Liver (tissue), 9 donors: ENCODE measurements around the gene E2F3. TPM values are rescaled to one million over a fixed set of nuclear protein-coding genes. Genes with fewer than 3 reads are reported as not detected.

ENCODE experiments used
- DNase-seq: peaks from one replicate; pipeline ENCODE4 v3.0.0-alpha.2; 2017; ENCODE audit warnings: low spot score
- H3K27ac ChIP-seq, 2 donors: one replicate each; pipeline ENCODE4 v1.7.0; 2013; ENCODE audit warnings: inconsistent platforms in 2 of 2, low read length in 2 of 2, control low read depth in 1 of 2, low read depth in 1 of 2, mild to moderate bottlenecking in 1 of 2
- H3K27me3 ChIP-seq, 4 donors: one replicate each; pipeline versions ENCODE4 v1.6.1 to v1.7.0; 2013; ENCODE audit warnings: low read length in 3 of 4, inconsistent platforms in 1 of 4, mild to moderate bottlenecking in 1 of 4, moderate library complexity in 1 of 4; ENCODE audit not compliant: control insufficient read depth in 4 of 4, insufficient read depth in 4 of 4
- H3K36me3 ChIP-seq, 4 donors: one replicate each; pipeline versions ENCODE4 v1.6.1 to v1.7.0; 2013; ENCODE audit warnings: low read length in 3 of 4, mild to moderate bottlenecking in 3 of 4, low read depth in 1 of 4, moderate library complexity in 1 of 4; ENCODE audit not compliant: control insufficient read depth in 4 of 4, insufficient read depth in 3 of 4
- H3K4me1 ChIP-seq, 4 donors: one replicate each; pipeline versions ENCODE4 v1.6.1 to v1.7.0; 2013; ENCODE audit warnings: low read length in 3 of 4, mild to moderate bottlenecking in 3 of 4, moderate library complexity in 1 of 4; ENCODE audit not compliant: control insufficient read depth in 4 of 4, insufficient read depth in 4 of 4
- H3K4me3 ChIP-seq, 3 donors: one replicate each; pipeline versions ENCODE4 v1.6.1 to v1.7.0; 2013; ENCODE audit warnings: low read length in 3 of 3, control low read depth in 1 of 3, low read depth in 1 of 3, mild to moderate bottlenecking in 1 of 3
- H3K9ac ChIP-seq, 2 donors: one replicate each; pipeline ENCODE4 v1.7.0; 2013; ENCODE audit warnings: low read length in 2 of 2, mild to moderate bottlenecking in 2 of 2, moderate library complexity in 2 of 2, control low read depth in 1 of 2, low read depth in 1 of 2
- H3K9me3 ChIP-seq, 4 donors: one replicate each; pipeline versions ENCODE4 v1.6.1 to v1.7.0; 2013; ENCODE audit warnings: low read length in 3 of 4; ENCODE audit not compliant: control insufficient read depth in 4 of 4
- ATF3 ChIP-seq: IDR thresholded peaks from 2 replicates; pipeline ENCODE4 v1.6.1; 2016; ENCODE audit warnings: antibody characterized with exemption
- EGR1 ChIP-seq, 2 donors: IDR thresholded peaks; 2 replicates each; pipeline ENCODE4 v1.6.1; 2016 to 2018; ENCODE audit warnings: antibody characterized with exemption in 2 of 2, low read depth in 2 of 2
- FOXA2 ChIP-seq: IDR thresholded peaks from 2 replicates; pipeline ENCODE4 v1.6.1; 2016; ENCODE audit warnings: antibody characterized with exemption
- GABPA ChIP-seq, 2 donors: IDR thresholded peaks in 1 of 2; conservative IDR thresholded peaks in 1 of 2; 2 replicates each; pipeline ENCODE4 v1.6.1; 2016; ENCODE audit warnings: antibody characterized with exemption in 2 of 2, mild to moderate bottlenecking in 1 of 2, moderate library complexity in 1 of 2
- HNF4A ChIP-seq, 2 donors: conservative IDR thresholded peaks; 2 replicates each; pipeline ENCODE4 v1.6.1; 2016; ENCODE audit warnings: antibody characterized with exemption in 2 of 2, mild to moderate bottlenecking in 2 of 2
- HNF4G ChIP-seq: IDR thresholded peaks from 2 replicates; pipeline ENCODE4 v1.6.1; 2016; ENCODE audit warnings: antibody characterized with exemption
- JUND ChIP-seq, 2 donors: IDR thresholded peaks; 2 replicates each; pipeline ENCODE4 v1.6.1; 2016; ENCODE audit warnings: antibody characterized with exemption in 2 of 2
- MAX ChIP-seq: IDR thresholded peaks from 2 replicates; pipeline ENCODE4 v1.6.1; 2016; ENCODE audit warnings: antibody characterized with exemption
- RAD21 ChIP-seq, 2 donors: IDR thresholded peaks; 2 replicates each; pipeline ENCODE4 v1.6.1; 2016; ENCODE audit warnings: antibody characterized with exemption in 2 of 2, mild to moderate bottlenecking in 2 of 2
- RXRA ChIP-seq, 2 donors: IDR thresholded peaks; 2 replicates each; pipeline ENCODE4 v1.6.1; 2017 to 2018; ENCODE audit warnings: antibody characterized with exemption in 2 of 2, mild to moderate bottlenecking in 1 of 2
- SP1 ChIP-seq: IDR thresholded peaks from 2 replicates; pipeline ENCODE4 v1.6.1; 2018; ENCODE audit warnings: antibody characterized with exemption, mild to moderate bottlenecking
- TAF1 ChIP-seq: conservative IDR thresholded peaks from 2 replicates; pipeline ENCODE4 v1.6.1; 2016; ENCODE audit warnings: antibody characterized with exemption, mild to moderate bottlenecking
- YY1 ChIP-seq: IDR thresholded peaks from 2 replicates; pipeline ENCODE4 v1.6.1; 2016; ENCODE audit warnings: antibody characterized with exemption, mild to moderate bottlenecking
- WGBS: extraction: QIAGEN DNeasy Blood & Tissue Kit; methylation state at CpG from one replicate; pipeline ENCODE4 v1.1.7; 2013; 5-methylcytosine and 5-hydroxymethylcytosine counted together
- polyA plus RNA-seq, 2 donors: library from polyadenylated mRNA; stranded (reverse) in 1 of 2; unstranded in 1 of 2; fragments of 200-250 nt in 1 of 2; fragments of >200 nt in 1 of 2; fragmentation: Nextera tagmentation in 1 of 2; extraction: Ambion mirVana in 1 of 2; gene quantifications; one replicate each; pipeline versions ENCODE4 v1.2.1 to v1.2.3, GENCODE V29; 2013 to 2015
- total RNA-seq, 2 donors: library from RNA; depleted of rRNA; stranded (reverse); fragments of >200 nt; gene quantifications; one replicate each; pipeline ENCODE4 v1.2.3, GENCODE V29; 2014
- TF ChIP-seq, protein P1 (sequence below): IDR thresholded peaks from 2 replicates; pipeline ENCODE4 v1.6.1; 2016; ENCODE audit warnings: antibody characterized with exemption, mild to moderate bottlenecking
- donor health status: healthy.
- donor health status: healthy.
- donor health status: healthy.
- donor health status: healthy.
- donor health status: healthy.

E2F3 gene
- total and polyA plus RNA-seq, 4 donors: 1.4 to 5.0 (median 1.9) TPM

DNA sequence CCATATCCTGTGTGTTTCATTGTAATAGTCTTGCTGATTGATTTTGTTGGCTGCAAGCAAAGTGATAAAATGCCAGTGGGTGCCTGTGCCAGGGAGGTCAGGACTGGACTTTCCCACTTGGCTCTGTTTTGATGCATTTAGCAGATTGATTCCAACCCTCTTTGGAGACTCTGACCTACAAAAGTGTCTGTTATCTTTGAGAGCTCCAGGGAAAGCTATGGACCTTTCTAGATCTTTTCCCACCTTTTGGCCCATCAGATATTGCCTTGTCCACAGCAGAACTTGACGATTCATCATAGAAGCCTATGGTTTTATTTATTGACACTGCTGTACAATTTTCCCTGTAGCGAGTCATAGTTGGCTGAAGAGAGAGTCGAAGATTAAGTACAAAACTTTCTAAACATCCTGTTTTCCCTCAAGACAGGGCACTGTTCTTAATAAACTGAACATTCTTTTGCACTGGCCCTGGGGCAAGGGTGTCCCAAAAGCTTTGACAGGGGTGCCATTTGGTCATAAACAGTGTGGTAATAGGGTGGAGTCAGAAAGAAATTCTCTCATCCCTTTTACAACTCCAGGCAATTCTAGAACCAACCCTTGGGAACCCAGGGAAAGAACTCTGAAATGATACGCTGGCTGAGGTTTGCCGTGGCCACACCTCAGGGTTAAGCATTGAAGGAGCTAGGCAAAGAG, 53.7 kb downstream of the E2F3 start (continued):
- peak in 1 of 2 donors; percentile 10 for TF ChIP-seq GABPA (IDR thresholded peaks at IDR 0.05 in 1 of 2, conservative IDR thresholded peaks at IDR 0.05 in 1 of 2)
- no peak for TF ChIP-seq TAF1
- TF ChIP-seq SP1: peak; percentile 65
- TF ChIP-seq, protein P1, sequence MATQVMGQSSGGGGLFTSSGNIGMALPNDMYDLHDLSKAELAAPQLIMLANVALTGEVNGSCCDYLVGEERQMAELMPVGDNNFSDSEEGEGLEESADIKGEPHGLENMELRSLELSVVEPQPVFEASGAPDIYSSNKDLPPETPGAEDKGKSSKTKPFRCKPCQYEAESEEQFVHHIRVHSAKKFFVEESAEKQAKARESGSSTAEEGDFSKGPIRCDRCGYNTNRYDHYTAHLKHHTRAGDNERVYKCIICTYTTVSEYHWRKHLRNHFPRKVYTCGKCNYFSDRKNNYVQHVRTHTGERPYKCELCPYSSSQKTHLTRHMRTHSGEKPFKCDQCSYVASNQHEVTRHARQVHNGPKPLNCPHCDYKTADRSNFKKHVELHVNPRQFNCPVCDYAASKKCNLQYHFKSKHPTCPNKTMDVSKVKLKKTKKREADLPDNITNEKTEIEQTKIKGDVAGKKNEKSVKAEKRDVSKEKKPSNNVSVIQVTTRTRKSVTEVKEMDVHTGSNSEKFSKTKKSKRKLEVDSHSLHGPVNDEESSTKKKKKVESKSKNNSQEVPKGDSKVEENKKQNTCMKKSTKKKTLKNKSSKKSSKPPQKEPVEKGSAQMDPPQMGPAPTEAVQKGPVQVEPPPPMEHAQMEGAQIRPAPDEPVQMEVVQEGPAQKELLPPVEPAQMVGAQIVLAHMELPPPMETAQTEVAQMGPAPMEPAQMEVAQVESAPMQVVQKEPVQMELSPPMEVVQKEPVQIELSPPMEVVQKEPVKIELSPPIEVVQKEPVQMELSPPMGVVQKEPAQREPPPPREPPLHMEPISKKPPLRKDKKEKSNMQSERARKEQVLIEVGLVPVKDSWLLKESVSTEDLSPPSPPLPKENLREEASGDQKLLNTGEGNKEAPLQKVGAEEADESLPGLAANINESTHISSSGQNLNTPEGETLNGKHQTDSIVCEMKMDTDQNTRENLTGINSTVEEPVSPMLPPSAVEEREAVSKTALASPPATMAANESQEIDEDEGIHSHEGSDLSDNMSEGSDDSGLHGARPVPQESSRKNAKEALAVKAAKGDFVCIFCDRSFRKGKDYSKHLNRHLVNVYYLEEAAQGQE: peak; percentile 66
- no peak for TF ChIP-seq ATF3
- TF ChIP-seq YY1: peak; percentile 77
- peak; percentile 34 to 52 for TF ChIP-seq JUND (IDR thresholded peaks at IDR 0.05)
- TF ChIP-seq RAD21 (IDR thresholded peaks at IDR 0.05): peak; percentile 46 to 53

- WGBS: 82% methylated on average over 8 of the region's 8 CpGs
Measured at GRCh38 chr6:20458027-20458894, 56.6 kb downstream of the E2F3 start.

More at GRCh38 chr6:20458027-20458894, 56.6 kb downstream of the E2F3 start:
- H3K9me3 ChIP-seq: no peaks in the 10 kb centered on the region
- H3K27me3 ChIP-seq: no peaks in the 10 kb centered on the region
- H3K4me1 ChIP-seq: peaks cover 3 to 14% (median 11%) of the 10 kb centered on the region in 4 donors
- no peak for DNase-seq
- no peak overlapping the region for H3K4me3 ChIP-seq
- no peak overlapping the region for H3K27ac ChIP-seq
- peaks cover 0 to 1% (median 0%) of the 10 kb centered on the region in 4 donors for H3K36me3 ChIP-seq
- TF ChIP-seq RXRA (IDR thresholded peaks at IDR 0.05) (no peak), HNF4A (conservative IDR thresholded peaks at IDR 0.05) (no peak), FOXA2 (no peak), EGR1 (IDR thresholded peaks at IDR 0.05; ENCODE audit: low read depth in 2 of 2) (no peak), YY1 (no peak), JUND (IDR thresholded peaks at IDR 0.05) (no peak), MAX (no peak), RAD21 (IDR thresholded peaks at IDR 0.05) (no peak), HNF4G (no peak), TAF1 (no peak), ATF3 (no peak)
- TF ChIP-seq, protein P1: no peak
- H3K9ac ChIP-seq: no peak overlapping the region
